Erythroblast (primary cell): ENCODE results near the gene MINAR1.

Experiments used
- GATA1 ChIP-seq: IDR thresholded peaks from 2 replicates; pipeline ENCODE4 v1.6.1; 2011; ENCODE audit warnings: low read depth, mild to moderate bottlenecking, control low read depth, low read length, moderate library complexity
- POLR2A ChIP-seq: IDR thresholded peaks from 2 replicates; pipeline ENCODE4 v1.6.1; 2011; ENCODE audit warnings: mild to moderate bottlenecking, low read length

- TF ChIP-seq POLR2A (no peak), GATA1 (no peak)
These were observed 40.3 kb downstream of the MINAR1 start for GRCh38 chr15:79472446-79472845.
